GM23248 (cell line): Measurements from ENCODE around the gene SCAF11.

Source experiments
- EZH2 ChIP-seq: fragments of 200-600 bp; sonication (generic); IDR thresholded peaks from 2 replicates; pipeline ENCODE4 v1.6.1; 2018; ENCODE audit warnings: antibody characterized with exemption, mild to moderate bottlenecking; ENCODE audit not compliant: insufficient read depth, poor library complexity, severe bottlenecking
- EZH2phosphoT487 ChIP-seq: fragments of 200-600 bp; sonication (generic); IDR thresholded peaks from 2 replicates; pipeline ENCODE4 v1.6.1; 2018; ENCODE audit warnings: antibody characterized with exemption, moderate library complexity, mild to moderate bottlenecking, low read depth; ENCODE audit not compliant: insufficient read depth

DNA sequence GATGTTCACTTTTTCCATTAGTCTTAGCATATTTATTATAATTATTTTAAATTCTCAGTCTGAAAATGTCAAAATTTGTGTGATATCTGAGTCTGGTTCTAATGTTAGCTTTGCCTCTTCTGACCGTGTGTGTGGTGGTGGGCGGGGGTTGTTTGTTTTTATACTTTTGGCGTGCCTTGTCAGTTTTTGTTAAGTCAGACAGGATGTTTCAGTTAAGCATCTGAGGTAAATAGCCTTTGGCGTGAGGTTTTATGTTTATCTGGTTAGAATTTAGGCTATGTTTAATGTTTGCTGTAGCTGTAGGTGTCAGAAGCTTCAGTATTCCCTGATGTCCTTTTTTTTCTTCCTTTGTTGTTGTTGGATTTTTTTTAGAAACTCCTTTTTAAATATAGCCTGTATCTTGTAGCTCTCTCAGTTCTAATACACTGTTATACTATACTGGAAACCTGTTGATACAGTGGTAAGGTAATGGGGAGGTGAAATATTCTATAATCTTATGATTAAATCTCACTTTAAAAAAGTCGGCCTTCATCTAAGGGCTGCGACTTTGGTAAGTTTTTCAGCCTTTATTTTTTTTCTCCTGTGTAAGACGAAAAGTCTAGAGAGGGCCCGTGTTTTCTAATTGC lies 111.6 kb downstream of the SCAF11 start:
- no peak for TF ChIP-seq EZH2
- no peak for TF ChIP-seq EZH2phosphoT487
